Activated CD4-positive, alpha-beta T cell treated with anti-CD3 and anti-CD28 coated beads for 48 hours (primary cell): ENCODE results near the gene WNT11.

Experiments
- DNase-seq: peaks from one replicate; pipeline ENCODE4 v3.0.0-alpha.2; 2020

The WNT11 gene

DNA sequence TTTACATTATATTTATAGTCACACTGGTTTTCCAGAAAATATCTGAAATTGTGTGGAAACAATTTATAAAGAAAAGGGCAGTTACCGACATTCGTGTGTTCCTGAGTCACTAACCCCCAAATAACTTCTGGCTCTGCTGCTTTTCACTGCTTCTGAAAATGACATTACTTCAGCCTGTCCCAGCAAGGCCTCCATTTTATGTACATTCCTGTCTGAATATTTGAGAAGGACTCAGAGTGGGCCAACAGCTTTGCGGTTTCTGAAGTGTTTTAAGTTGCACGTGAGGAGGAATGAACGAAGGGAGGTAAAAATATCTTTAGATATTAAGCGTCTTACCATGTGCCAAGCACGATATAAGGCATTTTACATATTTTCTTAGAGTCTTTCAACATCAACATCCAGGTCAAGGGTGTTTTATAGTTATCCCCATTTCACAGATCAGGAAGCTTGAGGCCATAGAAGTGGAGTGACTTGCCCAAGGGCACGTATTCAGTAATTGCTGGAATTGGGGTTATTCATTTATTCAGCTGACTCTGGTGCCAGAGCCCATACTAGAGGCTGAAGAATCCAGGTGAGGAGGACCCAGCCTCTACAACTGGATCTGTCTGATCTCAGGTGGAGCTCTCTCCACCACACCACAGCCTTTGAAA, 30.8 kb upstream of the WNT11 start:
- no peak for DNase-seq

DNA sequence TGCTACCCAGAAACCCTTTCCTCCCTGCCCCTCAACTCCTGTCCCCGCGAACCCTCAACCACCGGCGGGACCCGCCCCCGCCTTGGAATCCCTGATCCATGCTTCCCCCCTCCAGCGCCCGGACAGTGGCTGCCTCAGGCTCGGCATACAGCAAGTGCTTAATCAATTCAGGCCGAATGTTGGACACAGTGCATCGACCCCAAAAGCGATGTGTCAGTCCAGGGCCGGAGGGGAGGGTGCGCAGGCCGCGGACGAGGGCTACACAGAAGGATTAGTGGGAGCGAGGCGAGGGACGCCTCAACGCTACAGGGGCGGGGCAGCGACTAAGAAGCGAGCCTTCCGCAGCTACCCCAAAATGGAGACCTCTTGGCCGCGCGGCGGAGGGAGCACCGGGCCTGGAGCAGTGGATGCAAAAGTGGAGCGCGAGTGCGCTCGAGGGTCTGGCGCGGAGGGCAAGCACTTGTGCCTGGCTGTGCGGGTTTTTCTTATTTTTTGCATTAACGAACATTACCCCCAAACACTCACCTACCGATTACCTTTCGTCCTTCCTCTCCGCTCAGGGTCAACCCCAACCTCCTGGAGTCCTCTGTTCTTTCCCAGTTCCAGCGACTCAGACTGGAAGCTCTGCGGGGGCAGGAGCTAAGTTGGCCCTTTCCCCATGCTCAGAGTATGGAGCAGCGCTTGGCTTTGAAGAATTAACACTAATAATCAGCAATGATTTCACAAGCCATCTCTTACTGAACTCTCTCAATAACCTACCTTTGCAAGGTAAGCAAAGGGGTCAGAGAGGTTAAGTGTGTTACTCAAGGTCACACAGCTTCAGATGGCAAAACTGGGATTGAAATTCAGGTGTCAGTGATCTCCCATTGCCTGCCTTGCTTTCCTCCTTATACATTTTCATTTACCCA, 30.0 kb upstream of the WNT11 start:
- DNase-seq: peak; percentile 64

DNA sequence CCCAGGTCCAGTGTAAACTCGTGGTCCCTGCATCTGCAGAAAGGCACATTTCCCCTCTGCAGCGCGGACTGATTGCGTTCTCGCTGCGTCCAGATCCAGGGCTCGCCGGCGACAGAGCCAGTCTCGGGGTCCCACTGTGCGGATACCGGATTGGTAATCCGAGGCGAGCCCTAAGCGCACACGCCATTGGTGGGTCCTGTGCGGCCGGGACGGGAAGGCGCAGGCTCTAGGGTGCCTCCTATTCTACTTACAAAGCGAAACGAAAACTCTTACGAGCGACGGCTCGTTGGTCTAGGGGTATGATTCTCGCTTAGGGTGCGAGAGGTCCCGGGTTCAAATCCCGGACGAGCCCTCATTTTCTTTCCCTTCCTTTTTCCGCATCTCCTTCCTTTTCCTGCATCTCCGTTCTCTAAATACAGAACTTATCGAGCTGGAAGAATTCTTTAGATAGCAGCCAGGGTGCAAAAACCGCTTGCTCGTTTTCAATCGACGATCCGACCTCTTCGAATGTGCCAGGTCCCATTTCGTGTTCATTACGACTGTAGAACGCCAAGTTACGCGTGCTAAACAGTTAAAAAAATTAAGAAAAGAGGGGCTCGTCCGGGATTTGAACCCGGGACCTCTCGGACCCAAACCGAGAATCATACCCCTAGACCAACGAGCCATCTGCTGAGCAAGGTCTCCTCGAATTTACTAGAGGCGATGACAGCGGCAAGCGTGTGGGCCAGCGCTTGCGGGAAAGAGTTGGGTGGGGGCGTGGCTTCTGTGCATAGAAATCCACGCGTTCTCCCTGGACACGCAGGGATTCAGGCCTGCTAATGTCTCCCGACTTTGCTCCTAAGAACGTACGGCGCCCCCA, 29.2 kb upstream of the WNT11 start:
- DNase-seq: peak; percentile 94

GRCh38 chr11:76234416-76235232, 28.3 kb upstream of the WNT11 start:
- DNase-seq: no peak

GRCh38 chr11:76234021-76234415, 27.7 kb upstream of the WNT11 start:
- no peak for DNase-seq

DNA sequence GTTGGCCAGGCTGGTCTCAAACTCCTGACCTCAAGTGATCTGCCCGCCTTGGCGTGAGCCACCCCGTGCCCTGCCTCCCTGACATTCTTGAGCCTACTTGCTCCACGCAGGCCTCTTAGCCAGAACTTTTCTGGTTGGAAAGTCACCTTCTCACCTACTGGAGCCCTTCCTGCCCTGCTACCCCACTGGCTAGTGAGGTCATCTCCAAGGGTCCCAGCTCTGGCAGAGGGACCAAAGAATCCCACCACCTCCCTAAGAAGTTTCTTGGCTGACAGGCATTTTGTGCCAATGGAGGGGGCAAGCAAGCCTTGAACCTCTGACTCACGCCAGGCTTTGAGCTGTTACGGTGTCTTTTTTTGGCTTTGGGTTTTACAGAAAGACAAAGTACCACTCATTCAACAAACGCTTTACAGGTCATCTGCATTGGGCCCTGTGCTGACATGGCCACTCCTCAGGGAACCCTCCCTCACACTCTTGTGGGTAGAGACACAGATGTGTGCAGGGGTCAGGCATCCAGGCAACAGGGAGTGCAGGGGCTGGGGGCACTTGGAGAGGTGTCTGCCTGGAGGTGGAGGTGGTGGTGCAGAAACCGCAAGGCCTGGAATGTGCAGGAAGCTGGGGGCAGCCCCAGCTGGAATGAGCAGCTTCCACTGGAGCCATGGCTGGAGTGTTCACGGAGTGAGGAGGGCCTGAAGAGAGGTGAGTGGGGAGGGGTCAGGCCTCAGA, 27.1 kb upstream of the WNT11 start:
- no peak for DNase-seq

DNA sequence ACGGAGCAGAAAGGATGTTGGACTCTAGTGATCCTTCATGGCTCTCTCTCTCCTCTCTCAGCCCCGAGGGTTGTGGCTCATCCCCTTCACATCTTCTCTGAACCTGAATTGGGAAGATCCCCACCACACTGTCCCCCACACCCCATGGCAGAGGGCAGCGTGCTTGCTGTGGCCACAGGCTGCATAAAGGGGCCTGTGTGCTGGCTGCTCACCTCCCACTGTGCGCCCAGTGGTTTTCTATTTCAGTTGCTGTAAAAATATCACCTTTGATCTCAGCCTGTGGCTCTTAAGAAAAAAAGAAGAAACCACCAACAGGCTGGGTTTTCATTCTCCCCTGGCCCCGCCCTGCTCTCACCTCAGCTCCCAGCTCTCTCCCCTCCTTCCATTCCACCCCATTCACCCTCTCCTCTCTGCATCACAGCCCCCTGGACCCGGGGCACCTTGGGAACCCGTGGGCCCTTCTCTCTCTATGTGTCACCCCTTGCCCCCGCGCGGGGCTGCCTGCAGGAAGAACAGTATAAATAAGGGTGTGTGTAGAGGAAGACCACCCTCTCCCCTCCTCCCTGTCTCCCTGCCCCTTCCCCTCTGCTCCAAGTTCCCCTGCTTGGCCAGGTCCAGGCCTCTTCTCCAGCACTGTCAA, 25.8 kb upstream of the WNT11 start:
- peak; percentile 51 for DNase-seq

- DNase-seq: no peak
Observed at GRCh38 chr11:76231121-76231738, 24.9 kb upstream of the WNT11 start.

DNA sequence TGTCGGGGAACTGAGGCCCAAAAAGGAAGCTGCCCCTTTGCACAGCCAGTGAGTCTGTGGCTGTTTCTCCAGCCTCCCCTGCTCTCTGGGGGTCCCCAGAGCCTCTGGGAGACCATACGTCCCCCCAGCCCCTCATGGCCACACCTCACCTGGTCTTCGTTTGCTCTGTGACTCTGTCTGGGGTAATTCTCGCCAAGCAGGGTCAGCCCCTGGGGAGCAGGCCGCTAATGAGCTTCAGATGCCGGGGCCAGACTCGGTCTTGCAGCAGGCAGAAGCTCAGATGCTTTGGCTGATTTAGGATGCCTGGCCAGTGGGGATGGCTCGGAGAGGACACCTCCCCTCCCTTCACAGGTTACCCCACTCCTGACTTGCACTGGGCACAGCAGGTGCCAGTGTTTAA, 24.1 kb upstream of the WNT11 start:
- DNase-seq: no peak

DNA sequence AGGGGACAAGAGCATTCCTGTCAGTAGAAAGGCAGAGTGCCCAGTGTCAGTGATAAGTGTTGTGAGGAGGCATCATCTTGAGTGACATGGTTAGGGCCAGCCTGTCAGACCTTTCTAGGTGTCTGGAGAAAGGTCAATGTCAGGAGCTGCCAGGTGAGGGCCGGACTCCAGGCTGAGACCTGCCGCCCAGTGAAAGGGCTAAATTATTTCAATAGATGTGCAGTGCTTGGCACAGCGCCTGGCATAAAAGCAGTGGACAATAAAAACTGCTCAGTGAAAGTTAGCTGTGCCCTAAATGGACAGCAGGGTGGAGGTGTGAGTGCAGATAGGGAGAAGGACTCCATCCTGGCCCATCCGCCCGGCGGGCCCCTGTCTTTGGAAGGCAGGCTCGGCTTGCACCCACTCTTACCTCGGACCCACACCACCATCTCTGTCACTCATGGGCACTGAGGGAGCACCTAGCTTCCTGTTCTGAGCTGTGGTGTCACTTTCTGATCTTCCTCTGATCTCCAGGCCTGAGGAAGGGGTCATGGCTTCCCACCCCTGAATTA, 23.5 kb upstream of the WNT11 start:
- no peak for DNase-seq

DNA sequence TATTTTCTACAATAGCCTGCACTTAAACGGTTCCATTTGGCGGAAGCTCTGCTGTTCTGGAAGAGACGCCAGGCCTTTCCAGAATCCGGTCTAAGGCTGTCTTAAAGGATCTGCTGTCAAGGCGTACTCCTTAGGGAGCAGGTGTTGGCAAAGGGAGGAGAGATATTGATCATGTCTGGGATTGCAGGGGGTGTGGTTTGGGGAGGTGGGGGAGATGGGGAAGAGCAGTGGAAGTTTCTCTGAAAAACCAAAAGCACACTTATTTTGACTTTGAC, 22.5 kb upstream of the WNT11 start:
- DNase-seq: no peak

GRCh38 chr11:76228071-76228874, 22.0 kb upstream of the WNT11 start:
- DNase-seq: no peak

DNA sequence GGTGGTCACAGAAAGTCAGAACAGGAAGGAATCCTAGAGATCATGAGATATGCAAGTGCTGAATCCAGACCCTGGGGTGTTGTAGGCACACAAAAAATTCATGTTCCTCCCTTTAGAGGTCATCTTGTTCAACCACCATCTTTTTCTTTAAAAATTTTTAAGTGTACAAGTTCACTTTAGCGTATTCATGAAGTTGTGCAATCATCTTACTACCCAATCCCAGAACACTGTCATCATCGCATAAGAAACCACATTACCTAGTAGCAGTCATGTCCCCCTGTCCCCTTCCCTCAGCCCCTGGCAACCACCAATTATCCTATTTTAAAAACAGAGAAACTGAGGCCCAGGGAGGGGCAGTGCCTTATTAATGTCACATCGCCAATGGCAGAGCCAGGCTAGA, 20.3 kb upstream of the WNT11 start:
- DNase-seq: no peak

DNA sequence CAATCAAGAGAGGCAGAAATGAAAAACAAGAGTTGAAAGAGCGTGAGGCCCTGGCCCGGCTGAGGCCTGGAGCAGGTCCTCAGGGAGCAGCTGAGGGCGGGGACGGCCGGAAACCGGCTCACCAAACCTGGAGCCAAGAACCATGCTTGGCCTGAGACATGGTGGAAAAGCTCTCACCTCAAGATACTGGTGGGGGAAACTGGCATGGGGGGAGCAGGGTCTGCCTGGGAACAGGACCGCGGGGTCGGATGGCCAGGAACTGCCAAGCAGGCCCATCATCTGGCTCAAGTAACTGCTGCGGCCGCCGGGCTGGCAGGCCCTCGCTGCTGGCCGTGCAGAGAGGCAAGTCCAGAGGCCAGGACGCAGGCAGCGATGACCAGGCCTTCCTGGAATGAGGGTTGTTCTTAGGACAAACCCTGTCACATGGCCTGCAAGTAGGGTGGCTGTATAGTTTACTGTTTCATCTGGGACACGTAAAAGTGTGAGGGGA, 18.9 kb upstream of the WNT11 start:
- DNase-seq: no peak

DNA sequence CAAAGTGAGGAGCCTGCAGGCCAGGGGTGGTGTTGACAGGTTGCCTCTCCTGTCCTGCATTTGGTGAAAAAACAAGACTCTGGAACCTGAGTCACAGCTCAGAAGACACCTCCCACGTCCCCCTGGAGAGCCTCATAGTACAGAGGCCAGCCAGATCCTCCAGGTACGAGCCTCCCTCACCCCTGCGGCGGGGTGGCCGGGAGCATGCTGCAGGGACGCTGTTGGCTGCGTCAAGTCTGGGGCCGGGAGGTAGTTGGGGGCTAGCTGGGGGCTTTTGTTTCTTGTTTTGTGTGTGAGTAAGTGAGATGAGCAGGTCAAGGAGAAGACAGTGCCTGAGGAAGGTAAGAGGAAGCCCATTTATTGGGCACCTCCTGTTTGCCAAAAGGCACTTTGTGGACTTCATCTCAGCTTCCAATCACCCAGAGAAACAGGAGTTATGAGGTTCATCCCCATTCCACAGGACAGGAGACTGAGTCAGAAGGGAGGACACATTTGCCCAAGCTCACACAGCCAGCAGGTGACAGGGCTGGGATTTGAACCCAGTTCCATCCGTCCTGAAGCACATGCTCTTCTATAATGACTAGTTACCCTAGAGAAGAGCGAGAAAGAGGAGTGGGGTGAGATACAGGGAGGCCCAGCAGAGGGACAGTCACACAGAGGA, 18.3 kb upstream of the WNT11 start:
- DNase-seq: no peak

DNA sequence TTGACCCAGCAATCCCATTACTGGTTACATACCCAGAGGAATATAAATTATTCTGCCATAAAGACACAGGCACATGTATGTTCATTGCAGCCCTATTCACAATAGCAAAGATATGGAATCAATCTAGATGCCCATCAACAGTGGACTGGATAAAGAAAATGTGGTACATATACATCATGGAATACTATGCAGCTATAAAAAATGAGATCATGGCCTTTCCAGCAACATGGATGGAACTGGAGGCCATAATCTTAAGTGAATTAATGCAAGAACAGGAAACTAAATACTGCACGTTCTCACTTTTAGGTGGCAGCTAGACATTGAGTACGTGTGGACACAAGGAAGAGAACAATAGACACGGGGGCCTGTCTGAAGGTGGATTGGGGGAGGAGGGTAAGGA, 15.1 kb upstream of the WNT11 start:
- DNase-seq: no peak

DNA sequence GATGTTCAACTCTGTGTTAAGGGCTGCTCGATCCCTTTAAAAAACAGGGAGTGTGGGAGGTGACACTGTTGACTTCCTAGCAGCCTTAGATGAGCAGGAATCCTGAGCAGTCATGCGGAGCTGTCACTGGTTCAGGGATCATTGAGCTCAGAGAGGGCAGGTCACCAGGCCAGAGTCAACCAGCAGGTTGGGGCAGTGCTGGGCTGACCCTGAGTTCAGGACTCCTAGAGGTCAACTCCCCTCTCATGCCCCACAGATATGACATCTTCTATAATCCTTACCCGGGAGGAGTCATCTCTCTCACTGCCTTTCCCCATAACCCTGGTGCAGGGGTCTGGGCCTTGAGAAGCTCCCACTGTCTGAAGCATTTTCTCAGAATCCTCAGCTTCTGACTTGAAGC, 12.9 kb upstream of the WNT11 start:
- no peak for DNase-seq

DNA sequence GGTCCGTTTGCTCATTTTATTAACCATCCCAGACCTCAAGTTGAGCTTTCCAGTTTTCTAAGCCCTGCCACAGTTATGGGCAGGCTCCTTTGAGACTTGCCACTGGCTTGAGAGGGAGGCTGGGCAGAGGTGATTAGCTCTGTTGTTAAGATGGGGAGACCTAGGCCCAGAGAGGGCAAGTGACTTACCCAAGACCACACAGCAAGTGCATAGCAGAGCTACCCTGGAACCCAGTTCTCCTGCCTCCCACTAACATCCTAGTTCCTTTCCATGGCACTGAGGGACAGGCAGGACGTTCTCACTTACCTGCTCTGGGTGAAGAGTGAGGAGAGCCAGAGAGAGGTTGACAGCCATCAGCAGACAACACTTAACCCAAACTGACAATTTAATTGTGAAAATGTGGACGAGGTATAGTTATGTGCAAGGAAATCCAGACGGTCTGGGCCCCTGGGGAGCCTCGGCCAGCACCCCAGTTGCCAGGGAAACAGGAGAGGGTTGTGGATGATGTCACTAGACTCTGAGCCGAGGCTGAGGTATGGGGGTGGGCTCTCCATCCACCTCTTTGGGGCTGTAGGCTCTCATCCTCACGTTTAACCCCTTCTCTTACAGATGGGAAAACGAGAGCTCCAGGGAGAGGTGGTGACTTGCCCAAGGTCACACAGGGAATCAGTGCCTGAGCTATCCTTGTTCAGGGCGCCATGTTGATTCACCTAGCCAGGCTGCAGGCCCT, 12.3 kb upstream of the WNT11 start:
- DNase-seq: no peak
